ENCODE results near the gene OR6C68. TPM values are rescaled to one million over a fixed set of nuclear protein-coding genes. Genes with fewer than 3 reads are reported as not detected.

Gene OR6C68
- total and polyA plus RNA-seq, 9 of the 15 experiments (the other 6 are each of a cell fraction or from before 2014, with no cell fraction given) = not detected

- TF ChIP-seq PREB (CRISPR knock-in tag; IDR thresholded peaks at IDR 0.05) (no peak), ZNF589 (CRISPR knock-in tag; IDR thresholded peaks at IDR 0.05; ENCODE audit: low read depth) (no peak), ILK (tag; IDR thresholded peaks at IDR 0.05; ENCODE audit: borderline replicate concordance, low read depth) (no peak), NUFIP1 (IDR thresholded peaks at IDR 0.05; ENCODE audit: partially characterized antibody) (no peak), NFYB (IDR thresholded peaks at IDR 0.05; ENCODE audit: extremely low read depth, insufficient read length) (no peak), ATF3 (IDR thresholded peaks at IDR 0.05) (no peak), ATF3 (CRISPR knock-in tag; conservative IDR thresholded peaks at IDR 0.05) (no peak), MAFK (IDR thresholded peaks at IDR 0.05; ENCODE audit: low read length) (no peak), SRF (CRISPR knock-in tag; IDR thresholded peaks at IDR 0.05) (no peak), MAFG (tag; conservative IDR thresholded peaks at IDR 0.05) (no peak), ZNF507 (tag; conservative IDR thresholded peaks at IDR 0.05) (no peak)
Measured at GRCh38 chr12:55492078-55492477, at the start of gene OR6C68 (continued).

Measured in K562 (cell line).